T follicular helper cell (primary cell): ENCODE measurements around the gene MPHOSPH6.
"Not testable (repeated sequence)": the region's sequence is repeated elsewhere in the genome, so short reads cannot be mapped to it uniquely, and the experiment has no call there.

Experiments
- DNase-seq: peaks from one replicate; pipeline ENCODE4 v3.0.0-alpha.2; 2020; ENCODE audit warnings: low read depth

Gene MPHOSPH6

DNA sequence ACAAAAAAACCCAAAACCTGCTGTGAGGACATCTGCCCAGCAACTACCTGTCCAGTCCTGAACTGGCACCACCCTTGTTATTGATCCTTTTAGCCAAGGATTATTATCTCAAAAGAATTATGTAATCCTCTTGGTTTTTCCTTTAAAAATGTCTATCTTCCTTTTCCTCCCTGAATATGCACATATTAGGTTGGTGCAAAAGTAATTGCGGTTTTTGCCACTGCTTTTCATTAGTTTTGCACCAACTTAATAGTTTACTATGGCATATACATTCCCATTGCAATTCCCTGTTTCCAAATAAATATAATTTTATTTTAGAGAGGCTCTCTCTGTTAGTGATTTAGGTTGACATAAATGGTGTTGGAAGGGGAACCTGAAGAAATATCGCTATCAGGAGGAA is 51.3 kb downstream of the MPHOSPH6 start:
- DNase-seq = no peak

DNA sequence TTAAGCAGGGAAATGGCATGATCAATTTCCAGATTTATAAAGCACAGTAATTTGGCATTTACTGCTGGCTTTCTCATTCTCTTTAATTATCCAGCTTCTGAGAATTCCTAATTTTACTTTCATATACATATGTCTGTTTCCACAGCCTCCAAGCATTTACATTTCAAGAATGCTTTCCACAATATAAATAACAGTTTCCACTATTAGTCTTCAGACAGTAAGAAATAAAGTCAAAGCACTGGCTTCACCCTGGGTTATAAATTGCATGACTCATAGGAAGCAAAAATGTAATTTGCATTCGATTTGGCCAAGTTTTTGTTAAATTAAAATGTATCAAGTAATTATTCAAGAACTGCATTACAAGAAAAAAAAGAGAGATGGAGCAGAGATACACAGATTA is 53.5 kb downstream of the MPHOSPH6 start:
- no peak for DNase-seq

DNA sequence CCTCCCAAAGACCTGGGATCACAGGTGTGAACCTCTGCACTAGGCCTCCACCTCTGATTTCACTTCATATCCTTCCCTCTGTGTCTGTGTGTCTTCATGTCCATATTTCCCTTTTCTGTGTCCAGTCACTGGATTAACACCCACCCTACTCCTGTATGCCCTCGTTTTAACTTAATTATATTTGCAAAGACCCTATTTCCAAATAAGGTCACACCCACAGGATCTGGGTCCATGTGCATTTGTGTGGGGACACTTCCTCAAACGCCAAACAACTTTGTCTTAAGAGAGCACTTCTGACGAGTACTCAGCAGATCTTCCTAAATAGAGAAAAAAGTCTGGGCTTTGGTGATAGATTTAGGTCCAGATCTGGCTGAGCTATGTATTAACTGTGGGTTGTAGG is 56.3 kb downstream of the MPHOSPH6 start:
- DNase-seq = no peak

DNA sequence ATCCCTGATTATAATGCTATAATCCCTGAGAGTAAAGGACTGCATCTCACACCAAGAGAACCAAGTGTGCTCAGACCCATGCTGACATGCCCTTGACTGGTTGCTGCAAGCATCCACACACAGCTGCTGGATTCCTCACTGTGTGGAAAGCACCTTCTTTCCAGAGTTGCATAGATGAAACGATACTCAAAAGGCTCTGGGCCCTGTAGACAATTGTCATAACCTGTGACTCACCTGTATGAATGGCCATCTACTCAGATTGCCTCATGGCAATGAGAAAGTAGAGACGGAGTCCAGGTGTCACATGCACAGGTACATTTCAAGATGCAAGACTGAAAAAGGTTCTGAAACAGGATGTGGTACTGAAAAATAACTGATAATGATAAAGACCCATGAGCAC is 58.1 kb downstream of the MPHOSPH6 start:
- DNase-seq = no peak

DNA sequence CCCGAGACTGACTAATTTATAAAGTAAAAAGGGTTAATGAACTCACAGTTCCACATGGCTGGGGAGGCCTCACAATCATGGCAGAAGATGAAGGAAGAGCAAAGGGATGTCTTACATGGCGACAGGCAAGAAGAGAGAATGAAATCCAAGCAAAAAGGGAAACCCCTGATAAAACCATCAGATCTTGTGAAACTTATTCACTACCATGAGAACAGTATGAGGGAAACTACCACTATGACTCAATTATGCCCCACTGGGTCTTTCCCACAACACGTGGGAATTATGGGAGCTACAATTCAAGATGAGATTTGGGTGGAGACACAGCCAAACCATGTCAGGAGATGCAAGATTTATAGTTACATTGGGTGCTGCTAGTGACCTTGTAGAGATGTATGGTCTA is 60.8 kb downstream of the MPHOSPH6 start:
- not testable (repeated sequence) for DNase-seq

DNA sequence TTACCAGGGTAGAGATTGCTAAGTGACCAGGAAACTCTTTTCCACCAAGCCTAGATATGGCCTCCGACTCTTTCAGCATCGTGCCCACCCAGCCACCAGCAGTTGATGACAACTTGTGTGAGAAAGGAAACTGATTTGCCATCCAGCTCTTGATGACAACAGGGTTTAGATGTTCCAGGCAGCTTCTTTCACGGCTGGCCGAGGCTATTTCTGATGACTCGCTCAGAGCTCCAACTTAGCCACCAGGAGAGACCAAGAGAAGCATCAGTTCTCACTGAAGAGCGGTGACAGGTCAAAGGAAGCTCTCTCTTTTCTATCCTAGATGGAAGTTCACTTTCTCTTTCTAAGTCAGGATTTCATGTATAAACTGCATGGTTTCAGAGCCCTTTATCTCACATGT is 61.2 kb downstream of the MPHOSPH6 start:
- DNase-seq = no peak

DNA sequence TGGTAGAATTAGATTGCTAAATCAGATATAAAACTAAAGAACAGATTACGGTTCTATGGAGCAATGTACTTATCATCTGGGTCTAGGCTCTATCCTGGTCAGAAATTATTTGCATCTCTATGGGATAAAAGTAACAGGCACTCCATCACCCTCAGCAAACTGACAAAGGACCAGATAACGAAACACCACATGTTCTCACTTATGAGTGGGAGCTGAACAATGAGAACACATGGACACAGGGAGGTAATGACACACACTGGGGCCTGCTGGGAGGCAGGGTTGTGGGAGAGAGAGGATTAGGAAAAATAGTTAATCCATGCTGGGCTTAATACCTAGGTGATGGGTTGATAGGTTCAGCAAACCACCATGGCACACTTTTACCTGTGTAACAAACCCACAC is 61.9 kb downstream of the MPHOSPH6 start:
- DNase-seq = no peak

DNA sequence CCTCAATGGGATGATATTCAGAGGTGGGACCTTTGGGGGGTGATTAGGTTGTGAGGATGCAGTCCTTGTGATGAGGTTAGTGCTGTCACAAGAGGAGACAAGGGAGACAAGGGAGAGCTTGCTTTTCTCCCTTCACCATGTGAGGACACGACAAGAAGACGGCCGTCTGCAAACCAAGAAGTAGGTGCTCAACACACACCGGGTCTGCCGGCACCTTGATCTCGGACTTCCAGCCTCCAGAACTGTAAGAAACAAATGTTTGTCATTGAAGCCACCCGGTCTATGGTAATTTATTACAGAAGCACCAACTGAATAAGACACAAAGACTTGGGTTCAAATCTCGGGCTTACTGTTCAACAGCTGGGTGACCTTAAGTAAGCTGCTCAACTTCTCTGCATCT is 64.9 kb downstream of the MPHOSPH6 start:
- DNase-seq = no peak
